Left kidney (tissue), 2 donors: ENCODE results near the gene NDUFC1. TPM values are rescaled to one million over a fixed set of nuclear protein-coding genes. Genes with fewer than 3 reads are reported as not detected.

Experiments used
- DNase-seq: peaks from one replicate; pipeline ENCODE4 v3.0.0-alpha.2; 2013
- polyA plus RNA-seq: library from polyadenylated mRNA; unstranded; fragments of 120-200 nt; gene quantifications from one replicate; pipeline ENCODE4 v1.2.1, GENCODE V29; 2013; ENCODE audit not compliant: insufficient read length

Gene NDUFC1
- polyA plus RNA-seq, 1 donor = 86.9 TPM

DNA sequence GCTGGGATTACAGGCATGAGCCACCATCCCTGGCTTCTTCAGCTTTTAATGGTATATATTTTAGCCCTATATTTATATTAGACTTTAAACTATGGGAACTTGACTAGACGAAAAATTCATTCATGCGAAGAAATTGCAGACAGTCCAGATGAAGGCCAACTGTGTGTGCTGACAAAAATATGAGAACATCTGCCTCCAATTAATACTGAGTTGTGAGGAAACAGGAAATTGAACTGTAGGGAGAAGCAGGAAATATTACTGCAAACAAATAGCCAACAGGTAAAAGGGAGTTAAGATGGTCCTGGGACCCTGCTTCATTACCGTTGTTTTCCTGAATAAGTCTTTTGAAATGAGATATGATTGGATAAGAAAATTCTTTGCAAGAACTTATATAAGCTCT is 48.6 kb downstream of the NDUFC1 start:
- DNase-seq = no peak

DNA sequence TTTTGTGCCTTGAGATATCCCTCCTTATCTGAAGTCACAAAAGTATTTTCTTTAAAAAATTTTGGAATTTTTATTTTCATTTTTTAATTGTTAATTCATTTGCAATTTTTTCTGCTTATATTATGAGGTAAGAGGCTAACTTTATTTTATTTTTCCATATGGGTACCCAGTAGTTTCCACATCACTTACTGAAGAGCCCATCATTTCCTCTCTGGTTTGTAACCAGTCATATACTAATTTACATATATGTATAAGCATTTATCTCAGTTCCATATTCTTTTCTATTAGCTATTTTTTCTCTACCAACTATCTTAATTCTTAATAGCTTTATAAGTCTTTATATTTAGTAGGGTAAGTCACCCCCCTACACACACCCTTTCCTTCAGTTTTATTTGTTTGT is 49.2 kb downstream of the NDUFC1 start:
- no peak for DNase-seq

DNA sequence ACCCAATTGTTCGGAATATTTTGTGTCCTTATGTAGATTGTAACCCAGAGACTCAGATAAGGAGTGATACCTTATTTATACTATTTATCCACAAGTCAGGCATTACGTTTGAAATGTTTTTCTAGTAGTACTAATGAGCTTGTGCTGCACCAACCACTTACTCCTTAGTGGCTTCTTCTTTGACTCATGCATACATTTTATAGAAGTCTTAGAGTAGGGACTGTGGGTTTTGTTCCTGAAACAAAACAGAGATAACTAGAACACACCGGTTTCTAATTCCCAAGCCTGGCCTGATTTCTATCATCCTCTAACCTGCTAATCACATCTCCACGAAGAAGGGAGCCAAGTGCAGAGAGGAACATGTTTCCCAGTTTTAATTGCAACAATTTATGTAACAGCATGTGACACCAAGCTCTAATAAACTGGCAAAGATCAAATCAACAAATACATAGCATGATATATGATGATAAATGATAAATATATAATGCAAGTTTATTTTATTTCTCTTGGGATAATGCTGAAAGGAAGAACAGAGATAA is 54.5 kb downstream of the NDUFC1 start:
- DNase-seq = no peak

DNA sequence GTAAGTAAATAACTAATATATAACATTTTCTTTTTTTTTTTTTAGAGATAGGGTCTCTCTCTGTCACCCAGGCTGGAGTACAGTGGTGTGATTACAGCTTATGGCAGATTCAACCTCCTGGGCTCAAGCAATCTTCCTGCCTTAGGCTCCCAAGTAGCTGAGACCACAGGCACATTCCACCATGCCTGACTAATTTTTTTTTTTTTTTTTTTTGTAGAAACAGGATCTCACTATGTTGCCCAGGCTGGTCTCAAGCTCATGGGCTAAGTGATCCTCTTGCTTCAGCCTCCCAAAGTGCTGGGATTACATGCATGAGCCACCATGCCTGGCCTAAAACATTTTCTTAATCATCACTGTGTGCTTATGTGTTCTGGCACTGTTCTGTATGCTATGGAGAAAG is 55.0 kb downstream of the NDUFC1 start:
- DNase-seq = no peak

DNA sequence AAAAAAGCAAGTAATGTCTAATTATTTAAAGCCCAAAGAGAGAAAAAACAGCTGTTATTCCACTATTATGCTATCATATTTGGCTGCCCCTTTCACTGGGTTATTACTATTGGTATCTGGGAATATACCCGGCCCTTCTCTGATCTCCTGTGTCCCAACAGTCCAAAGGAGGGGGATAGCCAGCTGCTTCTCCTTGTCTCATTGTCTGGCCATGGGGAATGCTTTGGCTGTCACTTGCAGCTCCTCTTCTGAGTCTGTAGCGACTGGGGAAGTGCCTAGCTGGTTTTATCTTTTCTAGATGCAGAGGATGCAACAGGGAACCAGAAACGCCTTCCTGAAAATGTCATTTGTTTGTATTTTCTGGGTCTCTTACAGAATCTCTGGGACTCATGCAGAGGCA is 56.1 kb downstream of the NDUFC1 start:
- no peak for DNase-seq

DNA sequence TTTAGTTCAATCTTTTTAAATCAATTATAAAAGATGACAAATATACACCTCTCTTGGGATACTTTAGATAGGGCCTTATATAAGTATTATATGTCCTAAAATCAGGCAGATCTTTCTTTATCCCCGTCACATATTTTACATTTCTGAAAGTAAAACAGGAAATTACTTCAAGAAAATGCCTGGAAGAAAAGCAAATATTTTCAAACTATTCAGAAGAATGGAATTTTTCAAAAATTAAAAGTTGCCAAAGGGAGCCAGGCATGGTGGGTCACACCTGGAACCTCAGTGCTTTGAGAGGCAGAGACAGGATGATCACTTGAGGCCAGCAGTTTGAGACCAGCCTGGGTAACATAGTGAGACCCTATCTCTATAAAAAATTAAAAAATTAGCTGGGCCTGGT is 56.7 kb downstream of the NDUFC1 start:
- no peak for DNase-seq

DNA sequence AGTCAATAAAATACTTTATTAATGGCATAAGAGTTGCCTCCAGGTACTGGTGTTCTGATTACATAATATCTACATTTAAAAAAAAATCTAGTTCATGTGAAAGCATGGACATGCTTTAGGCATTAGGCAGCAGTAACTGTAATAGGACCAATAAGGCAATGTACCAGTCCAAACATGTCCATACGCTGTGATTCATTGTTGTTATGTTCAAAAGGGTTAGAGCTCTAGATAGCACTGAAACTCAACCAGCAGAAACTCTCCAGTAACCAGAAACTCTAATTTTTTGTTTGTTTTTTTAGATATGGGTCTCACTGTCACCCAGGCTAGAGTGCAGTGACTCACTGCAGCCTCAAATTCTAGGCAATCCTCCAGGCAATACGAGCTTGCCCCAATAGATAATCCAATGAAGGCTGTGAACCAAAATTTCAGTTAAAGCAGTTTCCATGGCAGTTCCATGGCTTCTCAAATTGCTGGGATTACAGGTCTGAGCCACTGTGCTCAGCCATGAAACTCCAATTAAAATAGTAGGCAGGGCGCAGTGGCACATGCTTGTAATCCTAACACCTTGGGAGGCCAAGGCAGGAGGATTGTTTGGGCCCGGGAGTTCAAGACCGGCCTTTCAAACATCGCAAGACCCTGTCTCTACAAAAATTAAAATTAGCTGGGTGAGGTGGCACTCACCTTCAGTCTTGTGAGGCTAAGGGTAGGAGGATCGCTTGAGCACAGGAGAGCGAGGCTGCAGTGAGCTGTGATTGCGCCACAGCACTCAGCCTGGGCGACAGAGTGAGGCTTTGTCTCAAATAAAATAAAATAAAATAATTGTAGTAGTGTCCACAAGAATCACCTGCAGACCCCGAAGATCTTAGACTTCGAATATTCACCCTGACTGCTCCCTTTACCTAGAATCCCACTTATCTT is 58.6 kb downstream of the NDUFC1 start:
- no peak for DNase-seq

DNA sequence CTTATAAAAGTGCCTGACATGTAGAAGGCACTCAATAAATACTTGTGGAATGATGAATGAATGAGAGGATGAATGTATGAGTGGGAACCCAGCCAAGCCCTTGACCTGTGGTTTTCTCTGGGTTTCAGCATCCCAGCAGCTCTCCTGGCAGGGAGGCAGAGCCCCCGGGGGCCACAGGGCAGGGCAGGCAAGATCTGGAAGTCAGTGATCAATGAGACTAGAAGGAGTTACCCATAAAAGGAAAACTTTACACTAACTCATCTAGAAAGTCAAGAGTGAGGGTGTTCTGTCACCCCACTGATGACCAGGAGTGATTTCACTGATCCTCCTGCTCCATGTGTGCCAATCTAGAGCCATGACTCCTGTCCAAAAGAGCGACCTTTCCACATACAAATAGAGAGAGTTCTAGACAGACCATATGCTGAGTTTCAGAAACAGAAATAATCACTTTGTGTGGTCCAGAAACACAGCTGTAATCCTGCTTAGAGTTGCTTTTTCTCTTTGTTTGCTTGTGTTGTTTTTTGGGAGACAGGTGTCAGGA is 59.7 kb downstream of the NDUFC1 start:
- DNase-seq = no peak

DNA sequence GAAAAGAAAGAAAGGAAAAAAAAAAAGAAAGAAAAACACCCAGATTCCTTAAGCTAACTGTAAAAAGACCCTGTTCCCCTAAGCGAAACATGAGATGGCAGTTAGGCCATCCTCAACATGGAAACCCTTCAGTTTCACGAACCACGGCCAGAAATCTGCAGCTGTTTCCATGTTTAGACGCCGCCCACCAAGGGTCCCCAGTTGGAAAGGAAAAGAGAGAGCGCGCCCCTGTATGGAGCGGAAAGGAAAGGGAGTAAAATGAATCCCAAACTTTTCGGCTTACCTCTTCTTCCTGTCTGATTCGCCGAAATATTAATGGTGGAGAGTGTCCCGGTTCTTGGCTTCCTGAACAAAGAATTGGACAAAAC is 60.5 kb downstream of the NDUFC1 start:
- DNase-seq = no peak

DNA sequence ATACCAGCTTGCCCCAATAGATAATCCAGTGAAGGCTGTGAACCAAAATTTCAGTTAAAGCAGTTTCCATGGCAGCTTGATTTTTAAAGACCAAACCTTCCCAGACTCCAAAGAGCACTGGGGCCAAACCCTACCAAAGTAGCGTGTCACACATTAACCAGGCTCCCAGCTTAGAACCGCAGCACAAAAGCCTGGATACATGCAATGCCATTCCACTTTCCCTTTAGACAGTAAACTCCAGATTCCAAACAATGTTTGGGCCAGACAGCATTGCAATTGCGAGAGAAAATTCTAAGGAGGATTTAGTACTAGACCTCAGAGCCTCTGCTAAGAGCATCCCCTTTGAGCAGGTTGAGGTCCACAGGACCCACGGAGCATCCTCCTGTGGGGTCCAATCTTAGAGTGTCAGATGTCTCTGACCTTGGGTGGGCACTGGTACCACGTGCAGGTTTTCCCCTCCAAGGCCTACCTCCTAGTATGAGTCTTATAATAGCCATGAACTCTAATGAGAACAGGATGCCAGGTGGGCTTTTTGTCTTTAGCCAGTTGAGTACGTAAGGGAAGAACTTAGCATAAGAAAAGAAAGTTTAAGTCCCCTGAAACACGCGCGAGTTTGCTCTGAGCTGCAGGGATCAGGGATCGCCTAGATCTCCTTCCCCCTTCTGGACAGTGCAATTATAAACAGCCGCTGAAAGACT is 61.0 kb downstream of the NDUFC1 start:
- DNase-seq = peak; percentile 13

Other genes starting within 250 kb of the NDUFC1 start
- gene ELF2, start 125.3 kb downstream of the NDUFC1 start, polyA plus RNA-seq = 73.0 TPM
- gene MGARP, start 22.3 kb downstream of the NDUFC1 start, polyA plus RNA-seq = 0.38 TPM
- 39.0 TPM for gene NAA15, start 972 bp downstream of the NDUFC1 start, polyA plus RNA-seq
- gene RAB33B, start 151.6 kb upstream of the NDUFC1 start, polyA plus RNA-seq = 10.5 TPM